CD14-positive monocyte (primary cell): ENCODE data around the gene EDIL3. TPM values are rescaled to one million over a fixed set of nuclear protein-coding genes. Genes with fewer than 3 reads are reported as not detected.

ENCODE experiments used
- DNase-seq, 3 donors: peaks; one replicate each; pipeline ENCODE4 v3.0.0-alpha.2; 2011 to 2022
- H2AFZ ChIP-seq: 2 replicates; pipeline ENCODE4 v1.6.0; 2012; ENCODE audit warnings: mild to moderate bottlenecking, low read depth, low read length, inconsistent platforms; ENCODE audit not compliant: insufficient read depth, poor library complexity, severe bottlenecking
- H3K27ac ChIP-seq, 2 donors: 1 replicate in 1 of 2; 2 replicates in 1 of 2; pipeline ENCODE4 v1.5.1; 2012 to 2013; ENCODE audit warnings: low read length in 2 of 2, control low read depth in 1 of 2, inconsistent platforms in 1 of 2, low read depth in 1 of 2, mild to moderate bottlenecking in 1 of 2
- H3K27me3 ChIP-seq, 2 donors: one replicate each; pipeline versions ENCODE4 v1.6.0 to v1.6.1; 2011 to 2013; ENCODE audit warnings: low read length in 2 of 2; ENCODE audit not compliant: control insufficient read depth in 2 of 2, insufficient read depth in 2 of 2
- H3K36me3 ChIP-seq, 2 donors: replicated peaks in 1 of 2; 1 replicate in 1 of 2; 2 replicates in 1 of 2; pipeline versions ENCODE4 v1.5.1 to v1.6.1; 2012 to 2013; ENCODE audit warnings: low read length in 2 of 2, control low read depth in 1 of 2, inconsistent platforms in 1 of 2, mild to moderate bottlenecking in 1 of 2; ENCODE audit not compliant: insufficient read depth in 2 of 2, control insufficient read depth in 1 of 2
- H3K4me1 ChIP-seq, 2 donors: 1 replicate in 1 of 2; 2 replicates in 1 of 2; pipeline versions ENCODE4 v1.5.1 to v1.6.1; 2012 to 2013; ENCODE audit warnings: low read length in 2 of 2, control low read depth in 1 of 2, inconsistent platforms in 1 of 2, mild to moderate bottlenecking in 1 of 2, moderate library complexity in 1 of 2; ENCODE audit not compliant: insufficient read depth in 2 of 2, control insufficient read depth in 1 of 2
- H3K4me2 ChIP-seq: replicated peaks from 2 replicates; pipeline ENCODE3; 2012; ENCODE audit warnings: low read length, moderate library complexity, mild to moderate bottlenecking; ENCODE audit not compliant: poor library complexity, severe bottlenecking; ENCODE audit errors: extremely low read depth
- H3K4me3 ChIP-seq, 3 experiments: fragments of 200-600 bp in 1 of 3; sonication (generic) in 1 of 3; replicated peaks in 1 of 3; 1 replicate in 2 of 3; 2 replicates in 1 of 3; pipeline ENCODE4 v1.5.1; 2011 to 2013; ENCODE audit warnings: low read length in 3 of 3, mild to moderate bottlenecking in 3 of 3, control low read depth in 2 of 3, low read depth in 2 of 3, inconsistent platforms in 1 of 3, moderate library complexity in 1 of 3
- H3K79me2 ChIP-seq: 2 replicates; pipeline ENCODE4 v1.6.0; 2012; ENCODE audit warnings: mild to moderate bottlenecking, control low read depth, inconsistent platforms, low read length, moderate library complexity; ENCODE audit not compliant: insufficient read depth
- H3K9ac ChIP-seq: 2 replicates; pipeline ENCODE4 v1.6.0; 2017; ENCODE audit warnings: low read length, mild to moderate bottlenecking; ENCODE audit not compliant: insufficient read depth, poor library complexity, severe bottlenecking
- H3K9me3 ChIP-seq, 2 donors: replicated peaks in 1 of 2; 1 replicate in 1 of 2; 2 replicates in 1 of 2; pipeline versions ENCODE4 v1.5.1 to v1.6.1; 2012 to 2013; ENCODE audit warnings: low read length in 2 of 2, control low read depth in 1 of 2; ENCODE audit not compliant: control insufficient read depth in 1 of 2, insufficient read depth in 1 of 2
- H4K20me1 ChIP-seq: 2 replicates; pipeline ENCODE4 v1.6.0; 2012; ENCODE audit warnings: mild to moderate bottlenecking, low read length, control low read depth, moderate library complexity; ENCODE audit not compliant: insufficient read depth
- H3K27ac Mint-ChIP-seq, 7 donors: one replicate each; pipeline ENCODE4 v1.8.0; 2020; ENCODE audit warnings: mild to moderate bottlenecking in 7 of 7, mixed read lengths in 7 of 7, moderate library complexity in 6 of 7, inconsistent platforms in 2 of 7
- H3K27me3 Mint-ChIP-seq, 3 donors: one replicate each; pipeline ENCODE4 v1.8.0; 2021 to 2022; ENCODE audit warnings: low read depth in 3 of 3, mild to moderate bottlenecking in 3 of 3, mixed read lengths in 3 of 3, moderate library complexity in 3 of 3, inconsistent platforms in 1 of 3
- H3K36me3 Mint-ChIP-seq, 2 donors: one replicate each; pipeline ENCODE4 v1.8.0; 2020; ENCODE audit warnings: mixed read lengths in 2 of 2, inconsistent platforms in 1 of 2, mild to moderate bottlenecking in 1 of 2
- H3K4me1 Mint-ChIP-seq: one replicate; pipeline ENCODE4 v1.8.0; 2020; ENCODE audit warnings: mild to moderate bottlenecking, mixed read lengths
- H3K4me3 Mint-ChIP-seq, 2 donors: one replicate each; pipeline ENCODE4 v1.8.0; 2020; ENCODE audit warnings: mild to moderate bottlenecking in 2 of 2, mixed read lengths in 2 of 2, moderate library complexity in 1 of 2
- H3K9me3 Mint-ChIP-seq, 7 donors: one replicate each; pipeline ENCODE4 v1.8.0; 2020 to 2022; ENCODE audit warnings: mixed read lengths in 7 of 7, mild to moderate bottlenecking in 6 of 7, moderate library complexity in 6 of 7, inconsistent platforms in 2 of 7
- CTCF ChIP-seq: fragments of 200-600 bp; IDR thresholded peaks from one replicate; pipeline ENCODE4 v1.8.0; 2022; ENCODE audit warnings: antibody characterized with exemption, mild to moderate bottlenecking
- WGBS: methylation state at CpG from one replicate; pipeline ENCODE4 v1.1.5; 2013; ENCODE audit warnings: missing lambda C conversion rate; ENCODE audit not compliant: insufficient coverage; 5-methylcytosine and 5-hydroxymethylcytosine counted together
- intact Hi-C, 2 donors: fragments of 100-400 bp; cut with micrococcal nuclease; formaldehyde crosslinking; loops; one replicate each; pipeline versions ENCODE4 v1.15.0 to v1.15.1; 2023
- polyA plus RNA-seq, 3 donors: library from polyadenylated mRNA; depleted of rRNA in 1 of 3; unstranded in 2 of 3; stranded (reverse) in 1 of 3; fragments of 300-500 nt in 2 of 3; fragments of >200 nt in 1 of 3; fragmentation: Illumina TruSeq in 2 of 3; gene quantifications; 1 replicate in 2 of 3; 2 replicates in 1 of 3; pipeline ENCODE4 v1.2.3, GENCODE V29; 2012 to 2021

Gene EDIL3
- polyA plus RNA-seq, 3 donors: 0.09 TPM; not detected in 2

DNA sequence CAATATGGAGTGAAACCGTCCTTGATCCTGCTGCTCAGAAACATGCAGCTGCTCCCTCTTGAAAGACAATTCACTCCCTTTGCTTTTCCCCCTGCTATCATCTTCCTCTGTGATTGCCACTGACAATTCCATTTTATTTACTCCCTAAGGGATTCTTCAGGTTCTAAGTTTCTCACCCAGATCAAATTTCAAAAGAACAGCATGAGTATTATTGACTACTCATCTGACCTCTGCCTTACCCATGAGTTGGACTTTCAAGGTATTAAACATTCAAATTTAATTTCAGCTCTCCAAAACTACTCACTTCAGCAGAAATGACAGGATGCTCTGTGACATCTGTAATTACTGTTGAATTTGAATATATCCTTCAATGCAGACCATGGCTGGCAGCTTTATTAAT is 427.5 kb downstream of the EDIL3 start:
- Histone ChIP-seq H3K27me3 (no peaks in the 10 kb centered on the region), H4K20me1 (no peaks in the 10 kb centered on the region), H3K79me2 (no peaks in the 10 kb centered on the region), H3K4me2 (no peak overlapping the region), H3K9me3 (no peaks in the 10 kb centered on the region), H2AFZ (no peak overlapping the region), H3K27ac (no peak overlapping the region), H3K9ac (no peak overlapping the region), H3K36me3 (no peaks in the 10 kb centered on the region), H3K4me1 (no peaks in the 10 kb centered on the region), H3K4me3 (no peak overlapping the region)
- no peak for TF ChIP-seq CTCF
- Mint-ChIP-seq H3K27ac (no peak overlapping the region), H3K27me3 (no peaks in the 10 kb centered on the region), H3K36me3 (no peaks in the 10 kb centered on the region), H3K4me3 (no peak overlapping the region), H3K9me3 (peaks cover 0 to 2% (median 0%) of the 10 kb centered on the region in 7 donors), H3K4me1 (no peaks in the 10 kb centered on the region)
- intact Hi-C loops: no loop called here
- WGBS: no CpG with 5 or more reads among the region's 1 CpG
- DNase-seq: no peak

DNA sequence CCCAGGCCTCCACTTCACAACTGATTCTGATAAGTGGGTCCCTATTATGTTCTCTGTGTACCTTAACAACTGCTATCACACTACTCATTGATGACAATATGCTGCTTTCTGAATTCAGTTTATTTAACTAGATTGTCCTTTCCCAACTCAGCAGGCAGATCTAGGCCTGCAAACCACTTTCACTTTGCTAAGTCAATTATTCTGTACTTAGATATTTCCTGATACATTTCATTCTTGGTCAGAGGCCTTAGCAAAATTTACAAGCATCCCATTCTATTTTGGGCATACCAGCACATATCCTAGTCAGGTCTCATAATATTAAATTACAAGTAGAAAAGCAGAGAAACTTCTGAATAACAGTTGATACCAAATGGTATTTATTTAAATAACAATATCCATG is 428.3 kb downstream of the EDIL3 start:
- Histone ChIP-seq H3K4me1 (no peaks in the 10 kb centered on the region), H3K9me3 (no peaks in the 10 kb centered on the region), H3K9ac (no peak overlapping the region), H3K27ac (no peak overlapping the region), H3K79me2 (no peaks in the 10 kb centered on the region), H4K20me1 (no peaks in the 10 kb centered on the region), H3K27me3 (no peaks in the 10 kb centered on the region), H3K36me3 (no peaks in the 10 kb centered on the region), H3K4me2 (no peak overlapping the region), H3K4me3 (no peak overlapping the region), H2AFZ (no peak overlapping the region)
- Mint-ChIP-seq H3K4me3 (no peak overlapping the region), H3K36me3 (no peaks in the 10 kb centered on the region), H3K9me3 (peaks cover 0 to 2% (median 0%) of the 10 kb centered on the region in 7 donors), H3K27ac (no peak overlapping the region), H3K4me1 (no peaks in the 10 kb centered on the region), H3K27me3 (no peaks in the 10 kb centered on the region)
- no peak for DNase-seq
- TF ChIP-seq CTCF: no peak
- intact Hi-C loops: no loop called here
